Endothelial cell of umbilical vein (primary cell): ENCODE data around the gene ECI1. TPM values are rescaled to one million over a fixed set of nuclear protein-coding genes. Genes with fewer than 3 reads are reported as not detected.
A peak's percentile ranks its signal among the peaks of the same experiment; 100 is the strongest.

Experiments used
- BruUV-seq: library from RNA; stranded (reverse); fragments of 400-500 nt; replicated peaks from 2 replicates; lab custom pipeline; 2021; lab: Mats Ljungman, UMichigan
- CTCF ChIA-PET: fragments of 300-600, 350-600 bp; sonication (Branson Sonifier 250); formaldehyde crosslinking; loops from one replicate; lab custom pipeline; 2021; ENCODE audit warnings: antibody characterized with exemption, inconsistent platforms; lab: Charles Lee
- POLR2A ChIA-PET: fragments of 300-600, 350-600 bp; sonication (Branson Sonifier 250); formaldehyde crosslinking; loops from one replicate; lab custom pipeline; 2021; ENCODE audit warnings: antibody characterized with exemption, inconsistent platforms; lab: Charles Lee
- DNase-seq: peaks from one replicate; pipeline ENCODE4 v3.0.0-alpha.2; 2011; ENCODE audit warnings: low read depth, low spot score
- FAIRE-seq: peaks from 2 replicates; lab custom pipeline; 2011; peaks lifted over from hg19 to GRCh38; lab: Jason Lieb, UNC
- H2AFZ ChIP-seq: 2 replicates; pipeline ENCODE4 v1.6.0; 2012; ENCODE audit warnings: low read depth, low read length, control low read depth, inconsistent platforms
- H3K27ac ChIP-seq: 2 replicates; pipeline ENCODE4 v1.5.1; 2011; ENCODE audit warnings: low read depth, mild to moderate bottlenecking, control low read depth, low read length, moderate library complexity; ENCODE audit not compliant: insufficient read depth
- H3K27me3 ChIP-seq, 2 experiments: 2 replicates each; pipeline versions ENCODE4 v1.6.0 to v1.6.1; 2011; ENCODE audit warnings: low read length in 2 of 2, mixed read lengths in 1 of 2; ENCODE audit not compliant: control insufficient read depth in 2 of 2, insufficient read depth in 2 of 2
- H3K36me3 ChIP-seq, 2 experiments: 2 replicates in 1 of 2; 3 replicates in 1 of 2; pipeline ENCODE4 v1.5.1; 2011; ENCODE audit warnings: low read length in 2 of 2, mild to moderate bottlenecking in 1 of 2, moderate library complexity in 1 of 2; ENCODE audit not compliant: control insufficient read depth in 2 of 2, insufficient read depth in 2 of 2; ENCODE audit errors: extremely low read depth in 1 of 2
- H3K4me1 ChIP-seq: 3 replicates; pipeline ENCODE4 v1.5.1; 2011; ENCODE audit warnings: mild to moderate bottlenecking, low read length; ENCODE audit not compliant: control insufficient read depth, insufficient read depth; ENCODE audit errors: extremely low read depth
- H3K4me2 ChIP-seq: 2 replicates; pipeline ENCODE4 v1.6.1; 2011; ENCODE audit warnings: low read length, control low read depth, mixed read lengths; ENCODE audit not compliant: insufficient read depth
- H3K4me3 ChIP-seq, 3 experiments: fragments of 200-600 bp in 1 of 3; sonication (generic), shearing (Covaris generic) in 1 of 3; replicated peaks in 1 of 3; 2 replicates each; pipeline ENCODE4 v1.5.1; 2011 to 2016; ENCODE audit warnings: control low read depth in 3 of 3, low read length in 3 of 3, mild to moderate bottlenecking in 2 of 3, inconsistent platforms in 1 of 3, low read depth in 1 of 3, moderate library complexity in 1 of 3; ENCODE audit not compliant: insufficient read depth in 1 of 3
- H3K79me2 ChIP-seq: 2 replicates; pipeline ENCODE4 v1.6.0; 2012; ENCODE audit warnings: low read length, inconsistent platforms; ENCODE audit not compliant: control insufficient read depth, insufficient read depth
- H3K9ac ChIP-seq: replicated peaks from 2 replicates; pipeline ENCODE3; 2011; ENCODE audit warnings: low read length, control low read depth; ENCODE audit not compliant: insufficient read depth; ENCODE audit errors: extremely low read depth
- H3K9me1 ChIP-seq: replicated peaks from 3 replicates; pipeline ENCODE4 v1.6.0; 2011; ENCODE audit warnings: mild to moderate bottlenecking, low read length; ENCODE audit not compliant: control insufficient read depth, insufficient read depth; ENCODE audit errors: extremely low read depth
- H3K9me3 ChIP-seq: replicated peaks from 2 replicates; pipeline ENCODE4 v1.5.1; 2012; ENCODE audit warnings: low read length, inconsistent platforms; ENCODE audit not compliant: control insufficient read depth, insufficient read depth
- H4K20me1 ChIP-seq: replicated peaks from 2 replicates; pipeline ENCODE3; 2011; ENCODE audit warnings: mild to moderate bottlenecking, low read length; ENCODE audit not compliant: control insufficient read depth, insufficient read depth; ENCODE audit errors: extremely low read depth
- EZH2 ChIP-seq: IDR thresholded peaks from 2 replicates; pipeline ENCODE4 v1.6.1; 2012; ENCODE audit warnings: borderline replicate concordance, low read depth, mild to moderate bottlenecking, moderate library complexity, low read length, inconsistent platforms; ENCODE audit not compliant: severe bottlenecking
- FOS ChIP-seq: IDR thresholded peaks from 2 replicates; pipeline ENCODE4 v1.6.1; 2011; ENCODE audit warnings: mild to moderate bottlenecking, low read length, moderate library complexity, borderline replicate concordance; ENCODE audit not compliant: insufficient read depth
- GATA2 ChIP-seq: IDR thresholded peaks from 2 replicates; pipeline ENCODE4 v1.7.0; 2011; ENCODE audit warnings: low read depth, mild to moderate bottlenecking, moderate library complexity, mixed read lengths, low read length; ENCODE audit not compliant: insufficient read length, insufficient read depth
- JUN ChIP-seq: IDR thresholded peaks from 2 replicates; pipeline ENCODE4 v1.6.1; 2011; ENCODE audit warnings: borderline replicate concordance, low read depth; ENCODE audit not compliant: insufficient read length, insufficient read depth
- MYC ChIP-seq: IDR thresholded peaks from one replicate; pipeline ENCODE4 v1.6.1; 2011; ENCODE audit warnings: mild to moderate bottlenecking, low read depth, low read length
- POLR2A ChIP-seq: IDR thresholded peaks from 2 replicates; pipeline ENCODE4 v1.6.1; 2012; ENCODE audit warnings: low read depth, mild to moderate bottlenecking, control low read depth, low read length
- POLR2AphosphoS5 ChIP-seq: IDR thresholded peaks from 2 replicates; pipeline ENCODE4 v1.6.1; 2012; ENCODE audit warnings: low read depth, mild to moderate bottlenecking, control low read depth, low read length, moderate library complexity; ENCODE audit not compliant: insufficient read depth
- dilution Hi-C: fragments of 300-500 bp; cut with MboI; formaldehyde crosslinking; loops from one replicate; pipeline ENCODE4 v1.15.0; 2019; ENCODE audit warnings: low sequenced_read_pairs; ENCODE audit not compliant: extremely low pct_ligation_motif_present
- intact Hi-C: fragments of 100-400 bp; cut with micrococcal nuclease; formaldehyde crosslinking; loops from one replicate; pipeline ENCODE4 v1.10.0; 2022
- polyA plus RNA-seq, 4 experiments: library from polyadenylated mRNA; depleted of rRNA in 3 of 4; stranded (reverse) in 3 of 4; unstranded in 1 of 4; fragments of >200 nt; gene quantifications; 2 replicates each; pipeline versions ENCODE4 v1.2.1 to v1.2.3, GENCODE V29; 2011 to 2012; ENCODE audit warnings: missing spikeins in 1 of 4
- total RNA-seq: library from RNA; stranded (reverse); gene quantifications from 2 replicates; pipeline ENCODE4 v1.2.3, GENCODE V29; 2021
- TF ChIP-seq, protein P1 (sequence below), 2 donors: IDR thresholded peaks; 1 replicate in 1 of 2; 2 replicates in 1 of 2; pipeline ENCODE4 v1.5.1; 2011; ENCODE audit warnings: low read length in 2 of 2, mild to moderate bottlenecking in 2 of 2, moderate library complexity in 2 of 2, control low read depth in 1 of 2, inconsistent platforms in 1 of 2, low read depth in 1 of 2; ENCODE audit not compliant: insufficient read depth in 1 of 2; ENCODE audit errors: extremely low read depth in 1 of 2
- TF ChIP-seq, protein P2 (sequence below): IDR thresholded peaks from 2 replicates; pipeline ENCODE4 v1.6.1; 2011; ENCODE audit not compliant: insufficient read depth, insufficient read length

The ECI1 gene
- total and polyA plus RNA-seq, 2 donors (not counting 3 experiments of a cell fraction or from before 2014, with no cell fraction given), result 43.6 to 48.3 TPM

DNA sequence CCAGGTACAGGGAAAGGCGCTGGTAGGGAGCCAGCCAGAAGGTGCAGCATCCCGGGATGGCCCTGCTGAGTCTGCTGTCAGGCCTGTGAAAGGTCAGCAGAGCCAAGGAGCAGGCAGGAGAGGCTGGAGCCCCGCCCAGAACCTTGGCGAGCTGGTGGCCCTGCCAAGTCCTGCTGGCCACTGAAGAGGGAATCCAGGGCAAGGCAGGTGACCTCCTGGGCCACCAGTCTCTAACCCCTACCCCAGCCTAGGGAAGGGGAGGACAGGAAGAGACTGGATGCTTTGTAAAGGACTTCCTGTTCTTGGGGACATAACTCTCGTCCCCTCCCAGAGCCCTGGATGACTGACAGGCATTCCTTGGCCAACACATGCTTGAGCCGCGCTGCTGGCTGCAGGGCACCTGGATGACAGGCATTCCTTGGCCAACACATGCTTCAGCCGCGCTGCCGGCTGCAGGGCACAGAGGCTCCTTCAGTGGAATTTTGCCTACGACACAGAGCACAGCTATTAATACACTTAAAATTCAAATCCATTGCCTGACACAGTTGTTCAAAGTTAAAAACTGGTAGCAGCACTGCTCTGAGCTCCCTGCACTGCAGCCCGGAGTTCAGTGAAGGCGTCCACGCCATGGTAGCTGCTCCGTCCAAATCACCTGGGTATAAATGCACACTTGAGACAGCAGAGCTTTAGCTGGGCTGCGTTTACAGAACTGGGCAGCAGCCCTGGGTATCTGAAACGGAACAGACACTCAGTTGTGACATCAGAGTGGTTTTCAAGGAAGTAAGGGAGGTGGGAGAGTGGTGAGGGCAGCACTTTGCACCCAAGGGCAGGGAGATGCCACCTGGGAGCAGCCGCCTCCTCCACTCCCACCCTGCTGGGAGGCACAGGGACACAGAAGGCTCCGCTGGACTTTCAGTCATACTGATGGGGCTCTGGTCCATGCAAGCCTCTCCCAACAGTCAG, 38.7 kb downstream of the ECI1 start:
- Histone ChIP-seq H3K9me3 (no peaks in the 10 kb centered on the region), H3K79me2 (peaks cover 25% of the 10 kb centered on the region), H3K27me3 (no peaks in the 10 kb centered on the region), H2AFZ (no peak overlapping the region), H3K4me1 (peaks cover 15% of the 10 kb centered on the region), H3K36me3 (peaks cover 0 to 15% of the 10 kb centered on the region in 2 experiments), H3K27ac (no peak overlapping the region), H3K9me1 (no peaks in the 10 kb centered on the region), H3K4me2 (peak overlapping the region; percentile 86), H3K9ac (peak overlapping the region; percentile 29), H4K20me1 (no peaks in the 10 kb centered on the region), H3K4me3 (peak overlapping the region in 2 of 3 experiments; percentile 58 to 74)
- intact Hi-C loops (no loop called here), dilution Hi-C loops (no loop called here)
- TF ChIP-seq POLR2A, result peak; percentile 23
- no peak for TF ChIP-seq FOS
- peak; percentile 41 for TF ChIP-seq POLR2AphosphoS5
- no TSS peak for BruUV-seq
- ChIA-PET POLR2A (interaction anchor here (2.1 kb wide), 1 partner anchor 57 kb away, joined by 9 read pairs; the partner anchor contains the start of gene TRAF7), CTCF (no interaction called here)
- DNase-seq (no peak), FAIRE-seq (peak; percentile 54)

DNA sequence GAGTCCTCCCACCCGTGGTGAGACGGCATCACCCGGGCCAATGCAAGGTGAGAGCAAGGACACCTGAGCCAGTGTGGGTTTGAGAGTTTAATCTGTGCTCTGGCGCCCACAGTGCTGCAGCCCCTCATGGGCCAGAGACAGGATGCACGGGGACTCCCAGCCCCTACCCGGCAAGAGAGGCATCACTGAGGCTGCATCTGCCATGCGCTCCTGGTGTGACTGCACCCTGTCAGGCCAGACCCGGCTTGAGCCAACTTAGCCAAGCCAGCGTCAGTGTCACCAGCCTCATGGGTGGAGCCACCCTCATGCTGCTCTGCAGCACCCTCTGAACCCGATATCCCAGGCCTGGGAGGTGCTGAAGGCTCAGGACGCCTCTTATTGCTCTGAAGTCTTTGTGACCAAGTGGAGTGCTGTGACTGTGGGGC, 39.5 kb downstream of the ECI1 start:
- Histone ChIP-seq H3K9me1 (no peaks in the 10 kb centered on the region), H3K36me3 (peaks cover 0 to 19% of the 10 kb centered on the region in 2 experiments), H3K79me2 (peaks cover 25% of the 10 kb centered on the region), H3K9ac (no peak overlapping the region), H3K27me3 (no peaks in the 10 kb centered on the region), H3K4me1 (peaks cover 15% of the 10 kb centered on the region), H3K27ac (no peak overlapping the region), H3K4me3 (no peak overlapping the region), H4K20me1 (no peaks in the 10 kb centered on the region), H3K9me3 (no peaks in the 10 kb centered on the region), H3K4me2 (no peak overlapping the region), H2AFZ (no peak overlapping the region)
- intact Hi-C loops (no loop called here), dilution Hi-C loops (no loop called here)
- ChIA-PET CTCF (no interaction called here), POLR2A (interaction anchor here (2.1 kb wide), 1 partner anchor 57 kb away, joined by 9 read pairs; the partner anchor contains the start of gene TRAF7)
- TF ChIP-seq JUN (no peak), GATA2 (no peak), EZH2 (no peak), POLR2A (no peak), POLR2AphosphoS5 (no peak), FOS (no peak), MYC (no peak)
- TF ChIP-seq, protein P1, sequence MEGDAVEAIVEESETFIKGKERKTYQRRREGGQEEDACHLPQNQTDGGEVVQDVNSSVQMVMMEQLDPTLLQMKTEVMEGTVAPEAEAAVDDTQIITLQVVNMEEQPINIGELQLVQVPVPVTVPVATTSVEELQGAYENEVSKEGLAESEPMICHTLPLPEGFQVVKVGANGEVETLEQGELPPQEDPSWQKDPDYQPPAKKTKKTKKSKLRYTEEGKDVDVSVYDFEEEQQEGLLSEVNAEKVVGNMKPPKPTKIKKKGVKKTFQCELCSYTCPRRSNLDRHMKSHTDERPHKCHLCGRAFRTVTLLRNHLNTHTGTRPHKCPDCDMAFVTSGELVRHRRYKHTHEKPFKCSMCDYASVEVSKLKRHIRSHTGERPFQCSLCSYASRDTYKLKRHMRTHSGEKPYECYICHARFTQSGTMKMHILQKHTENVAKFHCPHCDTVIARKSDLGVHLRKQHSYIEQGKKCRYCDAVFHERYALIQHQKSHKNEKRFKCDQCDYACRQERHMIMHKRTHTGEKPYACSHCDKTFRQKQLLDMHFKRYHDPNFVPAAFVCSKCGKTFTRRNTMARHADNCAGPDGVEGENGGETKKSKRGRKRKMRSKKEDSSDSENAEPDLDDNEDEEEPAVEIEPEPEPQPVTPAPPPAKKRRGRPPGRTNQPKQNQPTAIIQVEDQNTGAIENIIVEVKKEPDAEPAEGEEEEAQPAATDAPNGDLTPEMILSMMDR (IDR thresholded peaks at IDR 0.05; ENCODE audit: extremely low read depth in 1 of 2, insufficient read depth in 1 of 2, low read depth in 1 of 2, low read length in 2 of 2), result no peak
- TF ChIP-seq, protein P2, sequence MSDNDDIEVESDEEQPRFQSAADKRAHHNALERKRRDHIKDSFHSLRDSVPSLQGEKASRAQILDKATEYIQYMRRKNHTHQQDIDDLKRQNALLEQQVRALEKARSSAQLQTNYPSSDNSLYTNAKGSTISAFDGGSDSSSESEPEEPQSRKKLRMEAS, result no peak
- no peak for DNase-seq
- no peak for FAIRE-seq
- BruUV-seq, result no TSS peak
